H9 (cell line): ENCODE data around the gene RASA3. TPM values are rescaled to one million over a fixed set of nuclear protein-coding genes. Genes with fewer than 3 reads are reported as not detected.

ENCODE experiments used
- DNase-seq: peaks from one replicate; pipeline ENCODE4 v3.0.0-alpha.2; 2017
- H2AFZ ChIP-seq: one replicate; pipeline ENCODE4 v1.6.1; 2013; ENCODE audit warnings: mild to moderate bottlenecking, low read length, control low read depth, moderate library complexity
- H2AK5ac ChIP-seq: 2 replicates; pipeline ENCODE4 v1.6.1; 2013; ENCODE audit warnings: low read length, control low read depth, mixed read lengths; ENCODE audit not compliant: insufficient read length
- H2BK120ac ChIP-seq: one replicate; pipeline ENCODE4 v1.6.1; 2013; ENCODE audit warnings: low read depth, mild to moderate bottlenecking, low read length, control low read depth, inconsistent platforms; ENCODE audit not compliant: poor library complexity, severe bottlenecking
- H2BK12ac ChIP-seq: 2 replicates; pipeline ENCODE4 v1.6.1; 2013; ENCODE audit warnings: low read length, control low read depth, mixed read lengths, low read depth; ENCODE audit not compliant: insufficient read length
- H2BK15ac ChIP-seq: 2 replicates; pipeline ENCODE4 v1.6.1; 2013; ENCODE audit warnings: low read depth, low read length, control low read depth
- H2BK20ac ChIP-seq: one replicate; pipeline ENCODE4 v1.6.1; 2013; ENCODE audit warnings: low read depth, mild to moderate bottlenecking, low read length, control low read depth, inconsistent platforms; ENCODE audit not compliant: poor library complexity, severe bottlenecking
- H2BK5ac ChIP-seq: 2 replicates; pipeline ENCODE4 v1.6.1; 2013; ENCODE audit warnings: low read length, control low read depth, mixed read lengths; ENCODE audit not compliant: insufficient read length
- H3K14ac ChIP-seq: 2 replicates; pipeline ENCODE4 v1.6.1; 2013; ENCODE audit warnings: low read length, control low read depth; ENCODE audit not compliant: insufficient read depth
- H3K18ac ChIP-seq: 2 replicates; pipeline ENCODE4 v1.6.1; 2013; ENCODE audit warnings: low read depth, mild to moderate bottlenecking, mixed read lengths, low read length, control low read depth; ENCODE audit not compliant: insufficient read length
- H3K23ac ChIP-seq: 2 replicates; pipeline ENCODE4 v1.6.1; 2013; ENCODE audit warnings: low read length, control low read depth, mixed read lengths, low read depth; ENCODE audit not compliant: insufficient read length
- H3K23me2 ChIP-seq: 2 replicates; pipeline ENCODE4 v1.6.1; 2013; ENCODE audit warnings: low read depth, mild to moderate bottlenecking, mixed read lengths, low read length, control low read depth; ENCODE audit not compliant: insufficient read length, poor library complexity, severe bottlenecking
- H3K27ac ChIP-seq: 2 replicates; pipeline ENCODE4 v1.5.1; 2013; ENCODE audit warnings: low read length, control low read depth, mixed read lengths, low read depth; ENCODE audit not compliant: insufficient read length
- H3K27me3 ChIP-seq: 2 replicates; pipeline ENCODE4 v1.6.1; 2013; ENCODE audit warnings: low read length, control low read depth, inconsistent platforms; ENCODE audit not compliant: insufficient read depth
- H3K4ac ChIP-seq: 2 replicates; pipeline ENCODE4 v1.6.1; 2013; ENCODE audit warnings: low read depth, mild to moderate bottlenecking, control low read depth, inconsistent platforms, low read length, moderate library complexity
- H3K4me1 ChIP-seq: 2 replicates; pipeline ENCODE4 v1.6.1; 2013; ENCODE audit warnings: low read length, control low read depth, inconsistent platforms; ENCODE audit not compliant: insufficient read depth
- H3K4me2 ChIP-seq: 2 replicates; pipeline ENCODE4 v1.6.1; 2013; ENCODE audit warnings: low read length, control low read depth, mixed read lengths; ENCODE audit not compliant: insufficient read length, insufficient read depth
- H3K56ac ChIP-seq: 2 replicates; pipeline ENCODE4 v1.6.1; 2013; ENCODE audit warnings: low read depth, mild to moderate bottlenecking, mixed read lengths, low read length, control low read depth; ENCODE audit not compliant: insufficient read length
- H3K79me1 ChIP-seq: 2 replicates; pipeline ENCODE4 v1.6.1; 2013; ENCODE audit warnings: low read depth, mild to moderate bottlenecking, moderate library complexity, low read length, control low read depth, inconsistent platforms; ENCODE audit not compliant: insufficient read depth, poor library complexity, severe bottlenecking
- H3K79me2 ChIP-seq: 2 replicates; pipeline ENCODE4 v1.6.1; 2013; ENCODE audit warnings: low read length, control low read depth, inconsistent platforms; ENCODE audit not compliant: insufficient read depth
- H3K9ac ChIP-seq: 2 replicates; pipeline ENCODE4 v1.6.1; 2013; ENCODE audit warnings: low read length, control low read depth, mixed read lengths; ENCODE audit not compliant: insufficient read length; ENCODE audit errors: extremely low read depth
- H3K9me3 ChIP-seq: one replicate; pipeline ENCODE4 v1.6.1; 2013; ENCODE audit warnings: low read depth, low read length, inconsistent platforms; ENCODE audit not compliant: control insufficient read depth
- H3T11ph ChIP-seq: one replicate; pipeline ENCODE4 v1.6.1; 2013; ENCODE audit warnings: mild to moderate bottlenecking, low read length, control low read depth, inconsistent platforms
- H4K20me1 ChIP-seq: one replicate; pipeline ENCODE4 v1.6.1; 2013; ENCODE audit not compliant: control insufficient read depth, insufficient read length, insufficient read depth
- H4K5ac ChIP-seq: 2 replicates; pipeline ENCODE4 v1.6.1; 2013; ENCODE audit warnings: low read depth, mild to moderate bottlenecking, mixed read lengths, low read length, control low read depth; ENCODE audit not compliant: insufficient read length
- H4K8ac ChIP-seq: replicated peaks from 2 replicates; pipeline ENCODE4 v1.6.1; 2013; ENCODE audit warnings: low read length, control low read depth, mixed read lengths, low read depth; ENCODE audit not compliant: insufficient read length
- H4K91ac ChIP-seq: 2 replicates; pipeline ENCODE4 v1.6.1; 2013; ENCODE audit warnings: low read depth, mild to moderate bottlenecking, moderate library complexity, mixed read lengths, low read length, control low read depth; ENCODE audit not compliant: insufficient read length
- H3K27ac Mint-ChIP-seq, 3 experiments: 2 replicates in 2 of 3; 3 replicates in 1 of 3; pipeline ENCODE4 v1.8.0; 2020 to 2021; ENCODE audit warnings: mixed read lengths in 3 of 3, mild to moderate bottlenecking in 1 of 3, moderate library complexity in 1 of 3
- H3K27me3 Mint-ChIP-seq: 2 replicates; pipeline ENCODE4 v1.8.0; 2021; ENCODE audit warnings: low read depth, mild to moderate bottlenecking, moderate library complexity, mixed read lengths
- H3K36me3 Mint-ChIP-seq, 3 experiments: 2 replicates in 2 of 3; 3 replicates in 1 of 3; pipeline ENCODE4 v1.8.0; 2020 to 2021; ENCODE audit warnings: low read depth in 3 of 3, mixed read lengths in 3 of 3; ENCODE audit not compliant: insufficient read depth in 1 of 3
- H3K4me1 Mint-ChIP-seq, 2 experiments: 2 replicates each; pipeline ENCODE4 v1.8.0; 2020; ENCODE audit warnings: mixed read lengths in 2 of 2
- H3K4me3 Mint-ChIP-seq, 2 experiments: 2 replicates in 1 of 2; 3 replicates in 1 of 2; pipeline ENCODE4 v1.8.0; 2020 to 2021; ENCODE audit warnings: mild to moderate bottlenecking in 2 of 2, mixed read lengths in 2 of 2, moderate library complexity in 1 of 2
- H3K9me3 Mint-ChIP-seq, 2 experiments: 2 replicates in 1 of 2; 3 replicates in 1 of 2; pipeline ENCODE4 v1.8.0; 2020; ENCODE audit warnings: mild to moderate bottlenecking in 2 of 2, mixed read lengths in 2 of 2, moderate library complexity in 1 of 2
- CTCF ChIP-seq: fragments of 200-600 bp; sonication (generic); conservative IDR thresholded peaks from 3 replicates; pipeline ENCODE4 v1.8.0; 2021; ENCODE audit warnings: antibody characterized with exemption, mild to moderate bottlenecking
- WGBS: extraction: QIAGEN DNeasy Blood & Tissue Kit; methylation state at CpG from one replicate; pipeline ENCODE4 v1.1.7; 2013; ENCODE audit warnings: missing lambda C conversion rate, low lambda C conversion rate, mixed read lengths; ENCODE audit not compliant: insufficient read length; ENCODE audit errors: extremely low coverage; 5-methylcytosine and 5-hydroxymethylcytosine counted together
- total RNA-seq: library from RNA; stranded (reverse); gene quantifications from 2 replicates; pipeline ENCODE4 v1.2.1, GENCODE V29; 2021

Gene RASA3
- total RNA-seq, 1 experiment from 2014 or later = 12.3 TPM

DNA sequence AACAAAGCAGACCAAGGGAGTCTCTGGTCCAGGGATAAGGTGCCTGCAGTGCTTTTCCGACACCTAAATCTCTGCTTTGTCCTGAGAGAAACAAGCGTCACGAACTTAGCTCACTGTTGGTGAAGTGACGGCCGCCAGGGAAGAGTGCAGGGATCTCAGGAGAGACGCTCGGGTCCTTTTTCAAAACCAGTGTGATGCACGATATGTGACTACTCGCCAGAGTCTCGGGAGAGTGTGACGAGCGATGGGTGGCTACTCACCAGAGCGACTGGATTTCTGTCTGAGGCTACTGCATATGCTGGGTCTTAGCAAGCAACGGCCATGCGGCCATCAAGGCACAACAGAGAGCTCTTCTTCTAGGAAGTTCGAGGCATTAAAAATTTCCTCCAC, 30.1 kb upstream of the RASA3 start:
- Histone ChIP-seq H4K91ac (no peak overlapping the region), H3K14ac (no peak overlapping the region), H2AK5ac (no peak overlapping the region), H3K4ac (no peak overlapping the region), H3K79me2 (no peaks in the 10 kb centered on the region), H3K27me3 (no peaks in the 10 kb centered on the region), H3K56ac (no peak overlapping the region), H3K9me3 (no peaks in the 10 kb centered on the region), H2BK20ac (no peak overlapping the region), H3K18ac (no peak overlapping the region), H3K4me1 (no peaks in the 10 kb centered on the region), H2BK120ac (no peak overlapping the region), H3K4me2 (no peak overlapping the region), H3K79me1 (no peaks in the 10 kb centered on the region), H2BK5ac (no peak overlapping the region), H2BK12ac (no peak overlapping the region), H2BK15ac (no peak overlapping the region), H3T11ph (no peak overlapping the region), H4K5ac (no peak overlapping the region), H3K9ac (no peak overlapping the region), H3K23me2 (no peaks in the 10 kb centered on the region), H4K20me1 (no peaks in the 10 kb centered on the region), H3K27ac (no peak overlapping the region), H2AFZ (no peak overlapping the region), H4K8ac (no peak overlapping the region), H3K23ac (no peak overlapping the region)
- no peak for TF ChIP-seq CTCF
- Mint-ChIP-seq H3K36me3 (no peaks in the 10 kb centered on the region), H3K4me3 (no peak overlapping the region), H3K27me3 (peaks cover 33% of the 10 kb centered on the region), H3K4me1 (peaks cover 0 to 8% of the 10 kb centered on the region in 2 experiments; a peak in 3 of 4 replicates), H3K9me3 (no peaks in the 10 kb centered on the region), H3K27ac (no peak overlapping the region; a peak in 1 of 7 replicates)
- WGBS = no CpG with 5 or more reads among the region's 16 CpGs
- no peak for DNase-seq
